ENCODE results near the gene GPR148. TPM values are rescaled to one million over a fixed set of nuclear protein-coding genes. Genes with fewer than 3 reads are reported as not detected.

The GPR148 gene
- total RNA-seq, 1 donor from 2014 or later: not detected

DNA sequence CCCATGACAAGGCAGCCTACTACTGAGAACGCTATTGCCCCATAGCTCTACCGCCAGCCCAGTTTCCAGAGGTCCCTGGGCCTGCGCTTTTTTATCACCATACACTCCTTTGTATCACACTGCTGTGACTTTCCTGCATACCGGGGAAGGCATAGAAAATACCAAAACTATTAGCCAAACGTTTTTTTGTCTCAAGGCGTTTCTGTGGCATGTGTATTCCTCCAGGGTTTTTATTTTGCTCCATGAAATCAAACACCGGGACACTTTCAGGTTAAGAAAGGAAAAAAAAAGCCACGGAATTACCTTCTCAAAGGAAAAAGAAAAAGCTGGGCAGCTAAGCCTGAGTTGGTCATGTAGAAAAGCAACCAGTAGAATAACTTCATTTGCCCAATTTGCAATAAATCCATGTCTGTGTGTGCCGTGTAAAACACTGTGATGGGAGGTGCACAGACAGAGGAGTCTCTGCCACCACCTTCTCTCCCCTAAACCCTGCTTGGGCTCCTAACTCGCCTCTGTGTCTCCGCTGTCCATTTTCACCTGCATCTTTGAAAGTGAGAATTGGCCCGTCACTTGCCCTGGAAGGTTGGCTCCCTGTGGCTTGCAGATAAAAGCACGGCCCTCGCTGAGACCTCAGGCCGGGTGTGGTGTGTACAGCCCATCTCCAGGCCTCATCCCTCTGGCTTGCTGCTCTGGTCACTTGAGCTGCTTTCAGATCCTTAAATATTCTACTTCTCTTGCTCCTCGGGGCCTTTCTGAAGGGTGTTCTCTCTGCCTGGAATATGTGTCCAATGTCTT, 28.2 kb downstream of the GPR148 start:
- Histone ChIP-seq H3K4me3 (ENCODE audit: low read depth, low read length) (no peak overlapping the region), H3K36me3 (ENCODE audit: control insufficient read depth, insufficient read depth, low read length) (no peaks in the 10 kb centered on the region), H3K27me3 (ENCODE audit: control insufficient read depth, insufficient read depth, low read length) (peaks cover 26% of the 10 kb centered on the region)
- TF ChIP-seq, protein P1, sequence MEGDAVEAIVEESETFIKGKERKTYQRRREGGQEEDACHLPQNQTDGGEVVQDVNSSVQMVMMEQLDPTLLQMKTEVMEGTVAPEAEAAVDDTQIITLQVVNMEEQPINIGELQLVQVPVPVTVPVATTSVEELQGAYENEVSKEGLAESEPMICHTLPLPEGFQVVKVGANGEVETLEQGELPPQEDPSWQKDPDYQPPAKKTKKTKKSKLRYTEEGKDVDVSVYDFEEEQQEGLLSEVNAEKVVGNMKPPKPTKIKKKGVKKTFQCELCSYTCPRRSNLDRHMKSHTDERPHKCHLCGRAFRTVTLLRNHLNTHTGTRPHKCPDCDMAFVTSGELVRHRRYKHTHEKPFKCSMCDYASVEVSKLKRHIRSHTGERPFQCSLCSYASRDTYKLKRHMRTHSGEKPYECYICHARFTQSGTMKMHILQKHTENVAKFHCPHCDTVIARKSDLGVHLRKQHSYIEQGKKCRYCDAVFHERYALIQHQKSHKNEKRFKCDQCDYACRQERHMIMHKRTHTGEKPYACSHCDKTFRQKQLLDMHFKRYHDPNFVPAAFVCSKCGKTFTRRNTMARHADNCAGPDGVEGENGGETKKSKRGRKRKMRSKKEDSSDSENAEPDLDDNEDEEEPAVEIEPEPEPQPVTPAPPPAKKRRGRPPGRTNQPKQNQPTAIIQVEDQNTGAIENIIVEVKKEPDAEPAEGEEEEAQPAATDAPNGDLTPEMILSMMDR (IDR thresholded peaks at IDR 0.05; ENCODE audit: insufficient read depth, low read length, poor library complexity, severe bottlenecking): no peak
- no peak for DNase-seq (ENCODE audit: low read depth)

DNA sequence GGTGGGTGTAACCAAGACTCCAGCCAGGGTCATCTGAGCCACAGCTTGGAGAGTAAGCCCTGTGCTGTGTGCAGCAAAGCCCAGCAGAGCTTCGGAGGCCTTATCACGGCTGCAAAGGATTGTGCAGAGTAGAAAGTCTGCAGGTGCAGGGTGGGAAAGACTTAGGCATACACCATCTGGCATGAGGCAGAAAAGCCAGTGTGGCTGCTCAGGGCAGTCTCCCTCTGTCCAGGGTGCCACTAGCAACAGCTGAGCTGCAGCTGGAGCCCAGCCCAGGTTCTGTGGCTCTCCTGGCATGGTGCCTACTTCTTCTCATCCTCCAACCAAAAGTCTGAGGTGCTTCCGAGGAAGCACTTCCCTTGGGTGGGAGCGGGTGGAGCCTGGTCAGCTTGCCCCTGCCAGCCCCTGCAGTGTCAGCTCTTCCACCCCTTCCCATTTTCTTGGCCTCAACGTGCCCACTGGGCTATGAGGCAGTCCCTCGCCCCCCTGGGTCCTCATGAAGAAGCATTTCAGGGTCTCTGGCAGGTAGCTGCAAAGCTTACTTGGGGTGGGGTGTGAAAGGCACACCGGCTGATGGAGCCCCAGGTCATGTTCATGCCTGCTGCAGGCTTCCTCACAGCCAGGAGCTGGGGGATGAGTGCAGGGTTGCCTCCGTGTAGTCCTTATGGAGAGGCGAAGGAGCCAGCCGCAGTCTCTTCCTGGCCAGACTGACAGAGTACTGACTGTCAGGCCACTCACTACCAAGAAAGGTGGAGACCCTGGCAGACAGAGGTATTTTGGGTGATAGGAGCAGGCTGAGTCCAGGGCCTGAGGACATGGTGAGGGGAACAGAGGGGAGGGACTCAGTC, 31.3 kb downstream of the GPR148 start:
- Histone ChIP-seq H3K36me3 (ENCODE audit: control insufficient read depth, insufficient read depth, low read length) (no peaks in the 10 kb centered on the region), H3K4me3 (ENCODE audit: low read depth, low read length) (no peak overlapping the region), H3K27me3 (ENCODE audit: control insufficient read depth, insufficient read depth, low read length) (peaks cover 20% of the 10 kb centered on the region)
- TF ChIP-seq, protein P1 (IDR thresholded peaks at IDR 0.05; ENCODE audit: insufficient read depth, low read length, poor library complexity, severe bottlenecking): no peak
- DNase-seq (ENCODE audit: low read depth): no peak

DNA sequence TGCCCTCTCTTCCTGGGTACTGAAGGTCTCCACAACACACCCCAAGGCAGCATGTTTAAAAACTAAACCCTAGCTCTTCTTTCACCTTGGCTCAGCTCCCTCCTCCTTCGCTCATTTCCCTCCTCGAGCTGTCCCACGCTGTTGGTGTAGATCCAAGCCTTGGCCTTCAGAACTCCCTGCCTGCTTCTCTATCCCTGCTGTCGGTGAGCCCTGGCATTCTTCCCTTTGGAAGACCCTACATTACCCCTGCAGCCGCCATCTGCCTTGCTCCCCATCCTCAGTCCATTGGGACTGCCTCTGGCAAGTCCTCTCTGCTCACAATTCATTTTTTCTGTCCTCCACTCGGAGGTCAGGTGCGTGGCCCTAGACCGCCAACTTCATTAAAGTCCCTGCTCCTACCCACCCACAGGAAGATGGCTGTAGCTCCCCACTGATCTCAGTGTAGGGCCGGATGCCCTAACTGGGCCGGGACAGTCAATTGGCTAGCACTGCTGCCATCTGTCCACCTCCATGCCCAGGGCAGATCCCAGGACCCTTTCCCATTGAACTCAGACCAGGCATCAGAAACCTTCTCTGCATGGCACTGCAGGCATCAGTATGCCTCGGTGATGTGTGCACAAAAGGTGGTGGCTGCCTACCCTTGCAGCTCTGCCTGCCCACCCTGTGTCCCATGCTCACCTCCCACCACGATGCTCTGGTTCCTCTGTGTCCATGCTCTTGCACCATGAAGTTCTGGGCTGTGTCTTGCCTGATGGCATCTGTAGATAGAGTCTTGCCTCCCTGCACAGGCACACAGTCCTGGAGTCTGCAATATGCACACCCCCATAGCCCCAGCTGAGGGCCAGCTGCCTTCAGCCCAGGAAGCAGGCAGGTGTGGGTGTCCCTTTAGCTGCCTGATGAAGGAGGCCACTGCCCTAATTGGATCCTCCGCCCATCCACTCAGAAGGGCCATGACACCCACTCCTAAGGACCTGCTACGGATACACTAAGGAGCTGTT, 32.2 kb downstream of the GPR148 start:
- TF ChIP-seq, protein P1 (IDR thresholded peaks at IDR 0.05; ENCODE audit: insufficient read depth, low read length, poor library complexity, severe bottlenecking): no peak
- no peaks in the 10 kb centered on the region for H3K36me3 ChIP-seq (ENCODE audit: control insufficient read depth, insufficient read depth, low read length)
- no peak overlapping the region for H3K4me3 ChIP-seq (ENCODE audit: low read depth, low read length)
- DNase-seq (ENCODE audit: low read depth): no peak
- H3K27me3 ChIP-seq (ENCODE audit: control insufficient read depth, insufficient read depth, low read length): peaks cover 12% of the 10 kb centered on the region

DNA sequence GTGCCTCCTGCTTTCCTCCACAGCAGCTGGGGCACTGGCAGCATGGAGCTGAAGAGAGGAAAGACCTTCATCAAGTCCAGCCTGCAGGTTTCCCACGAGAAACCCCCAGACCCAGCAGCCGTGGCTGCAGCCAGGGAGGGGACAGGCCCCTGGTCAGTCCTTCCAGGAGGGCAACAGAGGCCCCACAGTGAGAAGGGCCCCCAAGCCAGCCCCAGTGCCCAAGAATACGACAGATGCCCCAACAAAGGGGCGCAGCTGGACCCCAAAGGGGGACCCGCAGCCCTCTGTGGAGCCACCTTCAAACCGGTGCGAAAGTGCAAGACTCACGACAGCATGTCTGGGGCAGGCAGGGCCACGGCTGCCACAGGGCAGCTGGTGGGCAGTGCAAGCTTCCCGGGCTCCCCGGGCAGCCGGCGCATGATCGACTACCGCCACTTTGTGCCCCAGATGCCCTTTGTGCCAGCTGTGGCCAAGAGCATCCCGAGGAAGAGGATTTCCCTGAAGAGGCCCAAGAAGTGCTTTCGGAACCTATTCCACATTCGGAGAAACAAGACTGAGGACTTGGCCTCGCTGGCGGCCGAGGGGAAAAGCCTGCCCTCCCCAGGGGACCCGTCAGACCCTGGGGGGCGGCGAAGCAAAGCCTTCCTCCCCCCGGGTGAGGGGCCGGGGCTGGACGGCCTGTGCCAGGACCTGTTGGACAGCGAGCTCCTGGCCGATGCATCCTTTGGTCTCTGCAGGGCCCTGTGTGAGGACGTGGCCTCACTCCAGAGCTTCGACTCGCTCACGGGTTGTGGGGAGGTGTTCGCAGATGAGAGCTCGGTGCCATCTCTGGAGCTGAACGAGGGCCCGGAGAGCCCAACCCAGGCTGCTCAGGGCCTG, 33.4 kb downstream of the GPR148 start:
- H3K36me3 ChIP-seq (ENCODE audit: control insufficient read depth, insufficient read depth, low read length): no peaks in the 10 kb centered on the region
- TF ChIP-seq, protein P1 (IDR thresholded peaks at IDR 0.05; ENCODE audit: insufficient read depth, low read length, poor library complexity, severe bottlenecking): no peak
- H3K27me3 ChIP-seq (ENCODE audit: control insufficient read depth, insufficient read depth, low read length): peaks cover 2% of the 10 kb centered on the region
- no peak for DNase-seq (ENCODE audit: low read depth)
- H3K4me3 ChIP-seq (ENCODE audit: low read depth, low read length): no peak overlapping the region
